ENCODE measurements around the gene ATP13A2.

The ATP13A2 gene, protein sequence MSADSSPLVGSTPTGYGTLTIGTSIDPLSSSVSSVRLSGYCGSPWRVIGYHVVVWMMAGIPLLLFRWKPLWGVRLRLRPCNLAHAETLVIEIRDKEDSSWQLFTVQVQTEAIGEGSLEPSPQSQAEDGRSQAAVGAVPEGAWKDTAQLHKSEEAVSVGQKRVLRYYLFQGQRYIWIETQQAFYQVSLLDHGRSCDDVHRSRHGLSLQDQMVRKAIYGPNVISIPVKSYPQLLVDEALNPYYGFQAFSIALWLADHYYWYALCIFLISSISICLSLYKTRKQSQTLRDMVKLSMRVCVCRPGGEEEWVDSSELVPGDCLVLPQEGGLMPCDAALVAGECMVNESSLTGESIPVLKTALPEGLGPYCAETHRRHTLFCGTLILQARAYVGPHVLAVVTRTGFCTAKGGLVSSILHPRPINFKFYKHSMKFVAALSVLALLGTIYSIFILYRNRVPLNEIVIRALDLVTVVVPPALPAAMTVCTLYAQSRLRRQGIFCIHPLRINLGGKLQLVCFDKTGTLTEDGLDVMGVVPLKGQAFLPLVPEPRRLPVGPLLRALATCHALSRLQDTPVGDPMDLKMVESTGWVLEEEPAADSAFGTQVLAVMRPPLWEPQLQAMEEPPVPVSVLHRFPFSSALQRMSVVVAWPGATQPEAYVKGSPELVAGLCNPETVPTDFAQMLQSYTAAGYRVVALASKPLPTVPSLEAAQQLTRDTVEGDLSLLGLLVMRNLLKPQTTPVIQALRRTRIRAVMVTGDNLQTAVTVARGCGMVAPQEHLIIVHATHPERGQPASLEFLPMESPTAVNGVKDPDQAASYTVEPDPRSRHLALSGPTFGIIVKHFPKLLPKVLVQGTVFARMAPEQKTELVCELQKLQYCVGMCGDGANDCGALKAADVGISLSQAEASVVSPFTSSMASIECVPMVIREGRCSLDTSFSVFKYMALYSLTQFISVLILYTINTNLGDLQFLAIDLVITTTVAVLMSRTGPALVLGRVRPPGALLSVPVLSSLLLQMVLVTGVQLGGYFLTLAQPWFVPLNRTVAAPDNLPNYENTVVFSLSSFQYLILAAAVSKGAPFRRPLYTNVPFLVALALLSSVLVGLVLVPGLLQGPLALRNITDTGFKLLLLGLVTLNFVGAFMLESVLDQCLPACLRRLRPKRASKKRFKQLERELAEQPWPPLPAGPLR

DNA sequence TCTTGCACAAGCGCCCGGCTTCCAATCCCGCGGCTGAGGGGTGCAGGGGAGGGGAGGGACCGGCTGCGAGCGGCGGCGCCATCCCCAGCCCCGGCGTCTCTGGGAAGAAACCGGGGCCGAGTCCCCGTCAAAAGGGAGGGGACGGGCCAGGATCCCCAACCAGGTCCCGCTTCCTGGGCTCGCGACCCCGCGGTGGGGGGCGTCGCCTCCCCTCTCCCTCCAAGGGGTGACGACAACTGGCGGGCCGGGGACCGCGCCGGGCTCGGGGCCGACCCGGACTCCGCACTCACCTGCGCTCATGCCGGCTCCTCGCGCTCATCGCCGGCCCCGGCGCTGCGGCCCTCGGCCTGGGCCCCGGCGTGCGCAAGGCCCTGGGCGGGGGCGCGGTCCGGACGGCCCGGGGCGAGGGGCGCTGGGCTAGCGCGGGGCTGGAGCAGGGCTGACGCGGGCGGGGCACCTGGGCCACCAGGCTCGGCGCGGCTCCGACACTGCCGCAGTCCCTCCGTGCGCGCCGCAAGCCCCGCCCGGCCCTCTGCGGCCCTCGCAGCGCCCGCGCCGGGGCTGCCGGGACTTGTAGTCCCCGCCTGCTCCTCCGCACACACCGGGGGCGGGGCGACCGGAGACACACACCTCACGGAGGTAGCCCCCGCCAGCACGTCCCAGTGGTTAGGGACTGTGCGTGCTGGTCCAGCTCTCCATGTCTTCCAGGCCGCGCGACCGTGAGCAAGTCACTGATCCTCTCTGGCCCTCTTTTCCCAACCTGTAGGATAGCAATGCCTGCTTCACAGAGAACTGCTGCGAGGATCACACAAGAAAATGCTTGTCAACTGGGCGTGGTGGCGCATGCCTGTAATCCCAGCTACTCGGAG lies at the start of gene ATP13A2:
Gene ATP13A2, minus strand, starts transcription at position 490 of the 869 bp plus-strand sequence. Its CDS starts 190 bp downstream, at position 300.
- DNase-seq = peak; percentile 84

DNA sequence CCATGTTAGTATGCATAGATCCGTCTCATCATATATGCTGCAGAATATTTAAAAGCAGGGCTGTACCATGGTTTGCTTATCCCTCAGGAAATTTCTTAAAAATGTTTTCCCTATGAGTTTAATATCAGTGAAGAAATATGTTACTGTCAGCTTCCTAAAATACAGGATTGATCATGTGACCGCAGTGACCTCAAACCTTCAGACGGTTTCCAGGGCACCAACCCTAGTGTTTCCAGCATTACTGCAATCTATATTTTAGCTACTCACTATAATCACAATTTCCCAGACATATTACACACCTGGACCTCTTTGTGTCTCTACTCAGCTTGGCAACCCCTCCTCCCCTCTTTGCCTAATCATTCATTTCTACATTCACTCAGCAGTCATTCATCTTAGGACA lies 49.8 kb upstream of the ATP13A2 start:
- no peak for DNase-seq

DNA sequence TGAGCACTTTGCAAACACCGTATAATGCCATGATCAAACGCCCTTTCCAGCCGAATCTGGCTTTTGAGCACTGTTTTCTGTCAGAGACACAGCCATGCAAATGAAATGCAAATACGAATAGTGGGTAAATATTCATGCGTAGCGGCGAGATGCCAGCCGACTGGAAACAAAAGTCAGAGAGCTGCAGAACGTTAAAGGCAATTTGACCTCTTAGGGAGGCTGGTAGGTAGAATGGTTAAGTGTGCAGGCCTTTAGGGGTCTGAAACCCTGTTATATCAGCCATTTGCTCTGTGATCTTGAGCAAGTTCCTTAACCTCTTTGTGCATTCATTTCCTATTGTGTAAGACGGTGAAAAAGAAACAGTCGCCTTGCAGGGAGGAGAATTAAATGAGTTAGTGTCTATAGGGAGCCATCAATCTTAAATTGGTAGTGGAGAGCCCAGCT lies 48.6 kb upstream of the ATP13A2 start:
- no peak for DNase-seq

DNA sequence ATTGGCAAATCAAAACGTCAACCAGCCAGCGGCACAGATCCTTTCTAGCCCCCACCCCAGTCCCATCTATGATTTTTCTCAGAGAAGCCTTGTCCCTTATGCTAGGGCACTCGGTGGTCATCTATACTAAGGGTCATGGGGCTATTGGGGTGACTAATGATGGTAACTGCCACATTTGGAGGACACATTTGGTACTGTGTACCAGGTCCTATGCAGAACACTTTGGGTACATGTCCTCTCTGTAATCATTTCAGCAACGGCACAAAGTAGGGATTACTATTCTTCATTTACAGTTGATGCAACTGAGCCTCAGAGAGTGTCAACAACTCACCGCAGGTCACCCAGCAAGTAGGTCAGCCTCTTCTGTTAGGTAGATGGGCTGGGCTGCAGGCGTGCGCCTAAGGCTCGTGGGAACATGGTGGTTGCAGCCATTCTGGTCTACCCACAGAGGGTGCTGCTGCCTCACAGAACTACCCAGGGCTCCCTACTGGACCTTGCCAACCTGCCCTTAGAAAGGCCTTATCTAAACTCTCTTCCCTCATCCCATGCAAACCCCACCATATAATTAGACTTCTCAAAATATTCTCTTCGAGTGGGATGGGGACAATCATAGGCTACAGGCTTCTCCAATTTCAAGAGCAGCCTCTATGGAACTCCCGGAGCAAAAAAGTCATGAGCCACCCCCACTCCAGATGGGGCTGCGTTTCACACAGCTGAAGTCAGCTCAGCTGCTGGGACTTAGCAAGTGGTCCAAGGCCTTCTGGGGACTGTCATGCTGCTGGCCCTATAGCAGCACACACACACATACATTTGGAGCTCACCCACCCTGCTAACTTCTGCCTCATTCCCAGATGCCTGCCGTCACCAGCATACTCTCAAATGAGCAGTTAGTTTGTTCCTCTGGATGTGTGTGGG lies 47.9 kb upstream of the ATP13A2 start:
- peak; percentile 47 for DNase-seq

DNA sequence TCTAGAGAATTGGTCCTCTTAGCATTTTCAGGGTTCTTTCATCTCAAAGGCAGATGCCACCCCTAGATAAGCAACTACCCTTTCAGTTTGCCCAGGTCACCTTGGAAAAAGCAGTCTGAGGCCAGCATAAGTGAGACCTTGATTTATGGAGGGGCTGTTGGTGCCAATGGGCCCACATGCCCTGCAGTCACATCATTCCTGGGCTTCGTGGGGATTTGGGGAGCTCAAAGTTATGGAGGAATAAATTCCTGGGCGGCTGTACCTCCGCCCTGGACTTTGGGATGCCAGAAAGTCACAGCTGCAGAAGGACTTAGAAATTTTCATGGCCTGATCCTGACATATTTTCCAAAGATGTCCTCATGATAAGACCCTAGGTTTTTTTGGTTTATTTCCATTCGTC lies 44.8 kb upstream of the ATP13A2 start:
- DNase-seq = no peak

DNA sequence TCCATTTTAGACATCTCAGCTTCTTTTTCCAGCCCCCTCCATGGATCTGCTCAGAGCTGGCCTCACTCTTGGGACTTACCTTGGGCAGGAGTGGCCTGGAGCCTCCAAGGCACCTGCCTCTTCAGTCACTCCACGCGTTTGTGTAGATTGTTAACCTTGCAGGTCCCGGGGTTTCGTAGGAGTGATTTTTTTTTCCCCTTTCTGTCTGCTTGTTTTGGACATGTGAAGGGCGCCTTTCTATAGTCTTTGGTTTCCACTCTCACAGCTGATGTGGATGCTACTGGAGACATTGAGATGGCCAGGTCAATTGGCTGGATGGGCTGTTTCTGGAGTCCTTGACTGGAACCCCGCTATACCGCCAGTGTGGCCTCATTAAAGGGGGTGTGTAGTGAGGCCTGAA lies 44.1 kb upstream of the ATP13A2 start:
- DNase-seq = no peak

DNA sequence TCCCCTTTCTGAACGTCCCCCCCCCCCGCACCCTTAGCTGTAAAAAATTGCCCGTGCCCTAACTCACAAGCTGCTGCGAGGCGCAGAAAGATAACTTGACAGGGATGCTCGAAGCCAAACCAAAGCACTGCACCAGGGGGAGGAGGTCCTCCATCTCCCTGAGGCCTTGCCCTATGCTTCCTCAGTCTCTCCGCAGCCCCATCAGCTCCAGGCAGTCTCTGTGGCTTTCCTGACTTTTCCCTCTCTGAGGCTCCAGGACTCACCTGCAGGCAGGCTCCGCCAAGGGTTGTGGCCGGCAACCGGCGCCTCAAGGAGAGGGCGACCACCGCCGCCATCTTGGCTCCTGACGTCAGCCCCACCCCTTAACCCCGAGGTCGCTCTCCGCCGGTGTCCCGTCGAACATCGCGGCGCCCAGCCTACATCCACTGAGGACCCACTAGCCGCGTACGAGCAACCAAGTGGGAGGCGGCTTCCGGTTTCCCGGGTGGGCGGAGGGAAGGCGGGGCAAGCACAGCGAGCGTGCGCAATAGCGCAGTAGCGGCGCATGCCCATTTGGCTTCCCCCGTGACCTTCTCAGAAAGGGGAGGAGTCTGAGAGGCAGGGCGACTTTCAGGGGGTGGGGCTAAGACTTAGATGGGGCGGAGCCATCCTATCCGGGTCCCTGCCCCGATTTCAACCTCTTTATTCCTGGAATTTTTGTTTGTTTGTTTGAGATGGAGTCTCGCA lies 42.1 kb upstream of the ATP13A2 start, which contains the start of gene SDHB:
Gene SDHB, minus strand, starts transcription at position 348 of the 726 bp plus-strand sequence. Its CDS starts 13 bp downstream, at position 335.
- peak; percentile 99 for DNase-seq

DNA sequence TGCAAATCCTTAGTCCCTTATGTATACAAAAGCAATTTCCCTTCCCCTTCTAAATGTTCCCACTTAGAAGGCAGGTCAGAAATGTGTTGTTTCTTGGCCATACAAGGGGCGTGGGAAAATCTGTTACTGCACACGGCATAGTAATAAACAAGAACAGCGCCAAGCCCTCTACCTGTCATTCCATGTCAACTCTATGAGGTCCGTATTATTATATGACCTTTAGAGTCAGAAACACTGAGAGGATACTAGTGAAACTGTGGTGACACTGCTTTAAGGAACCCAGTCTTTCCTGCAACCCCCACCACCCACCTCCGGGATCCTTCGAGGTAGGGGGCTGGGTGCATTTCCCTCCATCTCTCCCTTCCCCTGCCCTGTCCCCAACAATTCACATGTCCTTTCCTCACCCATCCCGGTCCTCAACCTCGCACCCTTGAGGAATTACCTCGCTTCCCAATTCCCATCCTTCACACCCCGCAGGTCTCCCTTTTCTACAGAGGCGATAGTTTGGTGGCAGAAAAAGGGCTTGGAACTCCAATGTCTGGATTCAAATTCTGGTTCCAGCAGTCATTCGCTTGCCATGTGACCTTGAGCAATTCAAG lies 41.5 kb upstream of the ATP13A2 start:
- DNase-seq = no peak

DNA sequence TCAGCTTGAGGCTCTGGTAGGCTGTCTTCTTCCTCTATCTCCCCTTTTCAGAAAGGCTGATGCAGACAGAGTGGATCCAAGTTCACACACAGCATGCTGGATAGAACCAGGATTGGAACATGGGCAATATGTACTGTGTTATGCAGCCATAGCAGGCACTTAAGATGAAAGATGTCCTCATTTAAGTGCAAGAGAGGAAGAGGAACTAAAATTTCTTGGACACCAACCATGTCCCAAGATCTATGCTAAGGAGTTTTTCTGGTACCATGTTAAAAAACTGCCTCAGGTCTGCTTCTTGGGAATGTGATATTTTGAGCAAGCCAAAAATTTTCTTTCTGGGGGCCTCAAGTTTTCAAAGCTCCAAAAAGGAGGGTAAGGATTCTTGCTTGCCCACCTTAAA lies 40.9 kb upstream of the ATP13A2 start:
- DNase-seq = no peak

DNA sequence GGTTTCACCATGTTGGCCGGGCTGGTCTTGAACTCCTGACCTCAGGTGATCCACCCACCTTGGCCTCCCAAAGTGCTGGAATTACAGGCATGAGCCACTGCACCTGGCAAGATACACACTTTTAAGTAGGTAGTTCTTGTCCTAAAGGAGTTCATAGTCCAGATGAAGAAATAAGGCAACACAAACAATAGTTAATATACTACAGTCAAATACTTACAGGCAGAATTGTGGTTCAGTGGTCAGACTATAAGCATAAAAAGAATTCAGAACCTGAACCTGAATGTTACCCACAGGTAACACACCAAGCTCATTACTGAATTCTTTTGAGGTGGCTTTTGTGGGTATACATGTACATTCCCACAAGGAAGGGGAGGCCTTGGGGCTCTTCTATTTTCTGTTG lies 40.3 kb upstream of the ATP13A2 start:
- peak; percentile 14 for DNase-seq

DNA sequence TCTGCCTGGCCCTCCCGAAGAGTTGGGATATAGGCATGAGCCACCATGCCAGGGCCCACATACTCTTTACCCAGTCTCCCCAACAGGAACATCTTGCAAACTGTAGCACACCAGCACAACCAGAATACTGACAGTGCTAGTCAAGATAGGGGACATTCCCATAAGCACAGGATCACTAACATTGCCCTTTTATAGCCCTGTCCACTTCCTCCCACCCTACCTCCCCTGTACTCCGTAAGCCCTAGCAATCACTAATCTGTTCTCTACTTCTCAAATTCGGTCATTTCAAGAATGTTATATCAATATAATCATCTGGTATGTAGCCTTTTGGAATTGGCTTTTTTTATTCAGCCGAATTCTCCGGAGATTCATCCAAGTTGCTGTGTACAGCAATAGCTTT lies 36.2 kb upstream of the ATP13A2 start:
- DNase-seq = no peak

DNA sequence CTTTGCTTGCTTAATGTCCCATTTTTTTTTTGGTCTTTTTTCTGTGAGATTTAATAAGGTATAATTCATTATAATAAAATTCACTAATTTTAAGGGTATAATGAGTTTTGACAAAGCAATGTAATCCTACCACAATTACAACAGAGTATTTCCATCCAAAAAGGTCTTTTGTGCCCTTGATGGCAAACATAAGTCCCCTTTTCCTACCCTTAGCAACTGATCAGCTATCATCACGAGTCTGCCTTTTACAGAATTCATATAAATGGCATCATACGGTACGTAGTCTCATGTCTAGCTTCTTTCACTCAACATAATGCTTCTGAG lies 34.6 kb upstream of the ATP13A2 start:
- no peak for DNase-seq

DNA sequence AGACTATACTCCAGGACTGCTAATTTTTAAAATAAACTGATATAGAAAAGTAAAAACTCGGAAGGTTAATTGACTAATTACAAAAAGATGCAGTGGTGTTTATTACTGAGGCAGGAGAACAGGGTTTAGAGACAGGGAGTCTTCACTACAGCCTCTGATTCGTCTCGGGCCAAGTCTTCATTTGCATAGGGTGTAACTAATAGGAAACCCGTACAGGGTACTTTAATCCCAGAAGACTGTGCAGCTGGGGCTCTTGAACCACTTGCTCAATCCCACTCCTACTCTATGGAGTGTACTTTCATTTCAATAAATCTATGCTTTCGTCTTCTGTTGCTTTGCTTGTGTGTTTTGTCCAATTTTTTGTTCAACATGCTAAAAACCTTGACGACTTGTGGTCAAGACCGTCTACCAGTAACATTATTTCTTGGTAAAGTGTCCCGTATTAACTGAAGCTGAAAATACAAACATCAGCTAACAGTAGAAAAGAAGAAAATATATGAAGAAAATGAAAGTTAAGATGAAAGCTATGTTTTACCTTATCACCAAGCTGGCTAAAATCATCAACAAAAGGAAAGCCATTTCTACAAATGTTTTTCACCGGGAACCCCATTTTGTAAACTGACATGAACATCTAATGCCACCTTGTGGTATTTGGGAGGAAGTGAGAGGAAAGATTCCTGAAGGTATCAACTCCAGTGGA lies 34.1 kb upstream of the ATP13A2 start:
- peak; percentile 45 for DNase-seq

DNA sequence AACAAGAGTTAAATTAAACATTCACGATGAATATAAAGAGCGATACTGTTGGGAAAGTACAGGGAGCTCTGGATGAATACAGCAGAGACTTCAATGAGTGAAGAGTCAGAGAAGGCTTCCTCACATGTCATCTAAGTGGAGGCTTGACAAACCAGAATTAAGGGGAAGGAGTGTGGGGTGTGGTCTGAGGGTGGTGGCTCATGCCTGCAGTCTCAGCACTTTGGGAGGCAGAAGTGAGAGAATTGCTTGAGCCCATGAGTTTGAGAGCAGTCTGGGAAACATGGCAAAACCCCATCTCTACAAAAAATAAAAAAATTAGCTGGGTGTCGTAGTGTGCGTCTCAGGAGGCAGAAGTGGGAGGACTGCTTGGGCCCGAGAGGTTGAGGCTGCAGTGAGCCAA lies 33.4 kb upstream of the ATP13A2 start:
- no peak for DNase-seq

DNA sequence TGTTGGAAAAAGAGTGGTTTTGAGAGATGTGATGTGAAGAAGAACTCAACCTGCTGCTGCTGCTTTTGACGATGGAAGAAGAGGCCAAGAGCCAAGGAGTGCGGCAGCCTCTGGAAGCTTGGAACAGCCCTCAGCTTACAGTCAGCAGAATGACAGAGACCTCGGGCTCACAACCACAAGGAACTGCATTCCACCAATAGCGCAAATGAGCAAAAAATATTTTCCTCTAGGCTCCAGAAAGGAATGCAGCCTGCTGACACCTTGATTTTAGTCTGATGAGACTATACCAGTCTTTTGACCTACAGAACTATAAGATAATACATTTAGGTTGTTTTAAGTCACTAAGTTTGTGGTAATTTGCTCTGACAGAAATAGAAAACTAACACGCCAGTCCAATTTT lies 31.9 kb upstream of the ATP13A2 start:
- DNase-seq = no peak

DNA sequence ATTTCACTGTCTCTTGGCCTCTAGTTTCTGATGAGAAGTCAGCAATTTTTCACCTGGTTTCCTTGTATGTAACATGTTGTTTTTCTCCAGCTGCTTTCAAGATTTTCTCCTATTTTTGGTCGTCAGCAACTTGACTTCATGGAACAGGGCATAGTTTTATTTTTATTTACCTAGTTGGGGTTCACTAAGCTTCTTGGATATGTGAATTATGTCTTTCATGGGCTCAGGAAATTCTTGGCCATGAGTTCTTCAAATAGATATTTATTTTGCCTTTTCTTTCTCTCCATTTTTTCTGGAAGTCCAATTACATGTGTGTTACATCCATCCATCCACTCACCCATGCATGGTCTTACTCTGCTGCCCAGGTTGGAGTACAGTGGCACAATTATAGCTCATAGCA lies 28.4 kb upstream of the ATP13A2 start:
- DNase-seq = no peak

DNA sequence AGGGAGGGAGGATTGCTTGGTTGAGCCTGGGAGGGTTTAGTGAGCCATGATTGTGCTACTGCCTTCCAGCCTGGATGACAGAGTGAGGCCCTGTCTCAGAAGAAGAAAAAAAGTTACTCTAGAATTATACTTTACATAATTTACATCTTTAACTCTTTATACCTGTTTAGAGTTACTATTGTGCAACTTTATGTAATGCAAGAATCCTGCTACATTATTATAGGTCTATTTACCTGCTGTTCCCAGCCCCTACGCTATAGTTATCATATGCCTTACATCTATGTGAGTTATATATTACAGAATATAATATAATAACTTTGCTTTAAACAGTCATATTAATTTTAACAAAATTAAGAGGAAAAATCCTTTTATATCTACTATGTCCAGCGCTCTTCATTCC lies 27.8 kb upstream of the ATP13A2 start:
- DNase-seq = no peak

DNA sequence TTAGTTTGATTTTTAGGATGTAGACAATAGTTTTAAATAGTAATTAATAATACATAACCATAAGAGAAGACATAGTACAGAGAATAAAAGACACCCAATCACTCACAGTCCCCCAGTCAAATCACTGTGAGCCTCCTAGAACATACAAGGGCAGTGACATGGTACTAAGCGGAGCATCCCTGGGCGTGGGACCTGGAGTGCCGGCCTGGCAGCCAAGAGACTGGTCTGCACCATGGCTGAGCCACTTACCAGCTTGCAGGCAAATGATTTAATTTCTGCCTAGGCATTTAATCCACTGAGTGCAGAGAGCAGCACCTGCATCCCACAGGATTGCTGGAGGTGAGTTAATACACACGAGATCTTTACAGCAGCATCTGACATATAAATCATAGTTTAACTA lies 21.8 kb upstream of the ATP13A2 start:
- DNase-seq = no peak

DNA sequence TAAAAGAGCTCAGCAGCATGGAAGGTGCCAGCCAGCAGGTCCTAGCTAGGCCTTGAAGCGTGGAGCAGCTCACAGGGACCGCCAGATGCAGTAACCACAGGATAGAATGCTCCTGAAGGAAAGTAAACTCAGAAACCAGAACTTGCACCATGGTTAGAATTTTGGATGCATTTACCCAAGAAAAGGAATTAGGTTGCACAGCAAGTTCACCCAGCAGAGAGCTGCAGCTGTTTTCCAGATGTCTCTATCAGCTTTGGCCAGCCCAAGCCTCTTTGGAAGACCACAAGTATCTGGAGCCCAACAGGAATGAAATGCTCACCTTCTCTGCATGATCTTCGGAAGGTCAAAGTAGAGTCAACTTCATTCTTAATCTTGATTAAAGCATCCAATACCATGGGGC lies 21.0 kb upstream of the ATP13A2 start:
- DNase-seq = no peak
